Ovary (tissue), 3 donors: ENCODE measurements around the gene FNTB.

Experiments
- POLR2A ChIP-seq: fragments of 450-650 bp; IDR thresholded peaks from one replicate; pipeline ENCODE4 v1.6.1; 2017; ENCODE audit warnings: antibody characterized with exemption, mild to moderate bottlenecking, moderate library complexity
- TF ChIP-seq, protein P1 (sequence below), 3 donors: fragments of 450-650 bp in 2 of 3; fragments of 200-600 bp in 1 of 3; IDR thresholded peaks; one replicate each; pipeline versions ENCODE4 v1.5.1 to v1.8.0; 2016 to 2022; ENCODE audit warnings: antibody characterized with exemption in 3 of 3, mild to moderate bottlenecking in 1 of 3
- donor health status: DM: no; HTN: no; CAD: no.

DNA sequence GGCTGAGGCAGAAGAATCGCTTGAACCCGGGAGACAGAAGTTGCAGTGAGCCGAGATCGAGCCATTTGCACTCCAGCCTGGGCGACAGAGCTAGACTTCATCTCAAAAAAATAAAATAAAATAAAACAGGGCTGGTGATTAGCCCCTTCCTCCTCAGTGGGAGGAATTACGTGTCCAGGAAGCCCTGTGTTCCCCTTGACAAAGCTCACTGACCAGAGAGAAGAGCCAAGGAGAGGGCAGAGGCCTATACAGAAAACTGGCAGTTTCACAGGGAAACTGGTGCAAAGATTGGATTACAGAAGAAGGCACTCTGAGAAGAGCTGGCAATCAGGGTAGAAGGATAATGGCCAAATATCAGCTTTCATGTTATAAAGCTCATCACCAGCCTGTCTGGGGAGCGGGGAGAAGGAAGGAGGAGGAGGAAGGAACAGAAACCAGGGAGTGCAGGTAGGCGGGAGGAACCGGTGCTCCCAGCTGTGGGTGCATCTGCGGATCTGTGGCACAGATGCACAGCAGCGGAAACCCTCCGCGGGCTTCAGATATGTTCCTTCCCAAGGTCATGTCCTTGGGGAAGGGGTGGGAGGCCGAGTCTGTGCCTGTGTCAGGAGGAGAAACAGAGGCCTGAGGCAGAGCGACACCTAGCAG is 21.2 kb upstream of the FNTB start:
- TF ChIP-seq, protein P1, sequence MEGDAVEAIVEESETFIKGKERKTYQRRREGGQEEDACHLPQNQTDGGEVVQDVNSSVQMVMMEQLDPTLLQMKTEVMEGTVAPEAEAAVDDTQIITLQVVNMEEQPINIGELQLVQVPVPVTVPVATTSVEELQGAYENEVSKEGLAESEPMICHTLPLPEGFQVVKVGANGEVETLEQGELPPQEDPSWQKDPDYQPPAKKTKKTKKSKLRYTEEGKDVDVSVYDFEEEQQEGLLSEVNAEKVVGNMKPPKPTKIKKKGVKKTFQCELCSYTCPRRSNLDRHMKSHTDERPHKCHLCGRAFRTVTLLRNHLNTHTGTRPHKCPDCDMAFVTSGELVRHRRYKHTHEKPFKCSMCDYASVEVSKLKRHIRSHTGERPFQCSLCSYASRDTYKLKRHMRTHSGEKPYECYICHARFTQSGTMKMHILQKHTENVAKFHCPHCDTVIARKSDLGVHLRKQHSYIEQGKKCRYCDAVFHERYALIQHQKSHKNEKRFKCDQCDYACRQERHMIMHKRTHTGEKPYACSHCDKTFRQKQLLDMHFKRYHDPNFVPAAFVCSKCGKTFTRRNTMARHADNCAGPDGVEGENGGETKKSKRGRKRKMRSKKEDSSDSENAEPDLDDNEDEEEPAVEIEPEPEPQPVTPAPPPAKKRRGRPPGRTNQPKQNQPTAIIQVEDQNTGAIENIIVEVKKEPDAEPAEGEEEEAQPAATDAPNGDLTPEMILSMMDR (IDR thresholded peaks at IDR 0.05), result no peak
- TF ChIP-seq POLR2A, result no peak
